ENCODE results near the gene GLIPR2. TPM values are rescaled to one million over a fixed set of nuclear protein-coding genes. Genes with fewer than 3 reads are reported as not detected.
A peak's percentile ranks its signal among the peaks of the same experiment; 100 is the strongest.

Gene GLIPR2
- total RNA-seq, 1 experiment from 2014 or later: 0.28 TPM

DNA sequence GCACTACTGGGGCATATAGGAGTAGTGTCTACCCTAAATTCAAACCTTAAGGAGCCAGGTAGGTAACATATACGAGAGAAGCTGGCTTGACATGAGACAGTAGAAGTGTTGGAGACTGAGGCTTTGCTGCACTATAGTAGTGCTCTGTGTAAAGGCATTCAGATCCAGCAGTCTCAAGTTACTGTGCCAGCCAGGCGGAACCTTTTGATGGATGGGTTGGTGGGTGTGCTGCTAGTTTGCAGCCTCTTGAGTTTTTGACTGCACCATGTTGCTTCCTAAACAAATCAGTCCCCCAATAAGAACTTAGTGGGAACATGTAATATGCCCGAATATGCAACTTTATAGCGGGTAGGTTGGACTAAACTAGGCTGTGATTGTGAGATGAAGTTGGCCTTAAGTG lies 55.7 kb downstream of the GLIPR2 start:
- no peak for DNase-seq (ENCODE audit: low spot score)

DNA sequence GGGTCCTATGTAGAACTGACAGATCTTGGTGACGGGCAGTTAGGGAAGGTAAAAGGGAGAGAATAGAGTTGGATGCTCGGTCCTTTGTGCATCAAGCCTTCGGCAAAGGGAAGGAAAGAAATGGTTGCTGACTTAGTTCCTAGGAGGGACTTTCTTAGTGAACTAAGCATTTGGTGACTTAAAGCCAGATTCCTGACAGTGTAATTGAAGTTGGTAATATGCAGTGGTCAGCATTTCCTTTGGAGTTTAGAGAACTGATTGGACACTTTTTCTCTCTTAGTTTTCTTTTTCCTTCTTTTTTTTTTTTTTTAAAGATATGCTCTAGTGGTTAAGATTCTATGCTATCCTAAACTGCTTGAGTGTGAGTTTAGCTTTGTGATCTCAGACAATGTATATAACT lies 56.5 kb downstream of the GLIPR2 start:
- no peak for DNase-seq (ENCODE audit: low spot score)

DNA sequence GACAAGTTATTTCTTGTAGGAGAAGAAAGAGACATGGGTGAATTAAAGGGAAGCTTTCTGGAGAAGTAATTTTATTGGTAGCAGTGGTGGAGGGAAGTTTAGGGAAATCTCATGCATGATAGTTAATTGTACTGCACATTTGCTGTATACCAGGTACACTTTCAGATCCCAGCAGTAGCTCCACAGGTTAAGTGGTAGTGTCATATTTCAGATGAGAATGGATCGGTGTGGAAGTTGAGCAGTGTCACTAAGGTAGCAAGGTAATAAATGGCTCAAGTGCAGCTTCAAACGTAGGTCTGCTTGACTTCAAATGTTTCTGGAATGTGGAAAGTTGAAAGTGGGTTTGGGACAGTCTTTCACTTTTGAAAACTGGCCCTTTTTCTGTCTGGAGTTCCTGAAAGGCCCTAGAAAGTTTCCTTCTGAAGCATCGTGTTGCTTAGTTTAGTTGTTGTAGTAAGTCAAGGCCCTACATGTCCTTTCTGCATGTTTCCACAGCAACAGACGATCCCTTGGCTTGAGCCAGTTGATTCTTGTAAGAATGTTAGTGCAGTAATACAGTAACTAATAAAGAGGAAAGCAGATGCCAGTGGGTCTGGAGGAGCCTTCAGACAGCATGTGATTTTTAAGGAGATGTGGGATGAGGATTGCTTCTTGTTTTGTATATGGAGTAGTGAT lies 57.9 kb downstream of the GLIPR2 start:
- no peak for DNase-seq (ENCODE audit: low spot score)

DNA sequence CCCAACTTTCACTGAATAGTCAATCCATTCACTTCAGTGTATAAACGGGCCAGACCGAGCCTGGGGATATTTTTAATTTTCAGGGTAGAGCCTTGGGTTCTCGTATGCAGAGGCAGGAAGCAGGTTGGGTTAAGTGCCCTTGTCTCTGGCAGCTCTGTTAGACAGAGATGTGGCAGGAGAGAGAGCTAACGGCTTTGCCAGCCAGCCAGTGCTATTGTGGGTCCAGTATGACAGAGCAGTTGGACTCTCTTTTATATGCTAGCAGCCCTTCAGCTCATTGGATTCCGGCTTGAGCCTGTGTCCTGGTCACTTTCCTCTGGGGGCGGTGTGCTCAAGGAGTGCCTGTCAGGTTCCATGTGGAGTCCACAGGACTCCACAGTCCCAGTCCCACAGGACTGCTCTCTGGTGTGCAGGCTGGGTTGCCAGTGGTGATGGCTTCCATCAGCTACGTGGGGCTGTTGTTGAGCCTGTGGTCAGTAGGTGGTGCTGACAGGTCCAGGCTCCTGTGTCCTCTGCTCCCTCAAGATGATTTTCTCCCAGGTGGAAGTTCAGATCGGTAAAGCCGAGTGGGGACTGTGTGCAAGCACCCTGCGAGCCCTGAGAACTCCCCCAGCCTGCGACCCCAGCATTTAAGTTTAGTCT lies 68.5 kb downstream of the GLIPR2 start:
- peak; percentile 30 for DNase-seq (ENCODE audit: low spot score)

DNA sequence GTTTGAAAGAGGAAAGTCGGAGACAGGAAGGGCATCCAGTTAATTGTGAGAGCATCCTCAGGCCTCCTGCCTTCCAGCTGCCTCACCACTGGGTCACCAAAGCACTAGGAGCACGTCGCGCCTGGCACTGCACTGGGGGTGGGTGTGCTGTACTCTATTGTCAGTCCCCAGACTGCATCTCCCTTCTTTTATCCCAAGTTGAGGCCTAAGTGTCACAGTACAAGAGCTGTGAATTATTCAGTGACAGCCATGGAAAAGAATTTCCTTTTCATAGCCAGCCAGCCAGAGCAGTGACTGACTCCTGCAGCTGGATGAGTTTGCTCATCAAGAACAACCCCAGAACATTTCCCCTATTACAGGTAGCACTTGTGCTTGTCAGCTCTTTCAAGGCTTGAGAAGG lies 70.5 kb downstream of the GLIPR2 start:
- no peak for DNase-seq (ENCODE audit: low spot score)

DNA sequence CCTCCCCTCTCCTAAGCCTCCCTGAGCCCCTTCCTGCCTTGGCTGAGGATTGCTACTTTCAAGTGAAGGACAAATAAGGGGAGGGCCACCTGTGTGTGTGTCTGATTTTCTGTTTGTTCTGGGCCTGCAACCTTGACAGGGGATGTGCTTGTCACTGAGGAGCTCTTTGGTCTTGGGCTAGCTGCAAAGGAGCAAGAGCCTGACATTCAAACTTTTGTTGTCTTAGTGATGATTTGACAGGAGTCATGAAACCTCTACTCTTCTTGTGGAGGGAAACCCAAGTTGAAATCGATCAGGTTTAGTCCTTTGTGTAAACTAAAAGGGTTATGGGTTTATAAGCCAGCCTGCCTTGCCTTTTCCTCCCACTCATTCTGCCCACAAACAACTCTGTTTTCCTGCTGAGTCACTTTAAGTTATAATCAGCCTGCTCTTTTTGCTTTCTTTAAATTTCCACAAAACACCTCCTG lies 71.0 kb downstream of the GLIPR2 start:
- no peak for DNase-seq (ENCODE audit: low spot score)

DNA sequence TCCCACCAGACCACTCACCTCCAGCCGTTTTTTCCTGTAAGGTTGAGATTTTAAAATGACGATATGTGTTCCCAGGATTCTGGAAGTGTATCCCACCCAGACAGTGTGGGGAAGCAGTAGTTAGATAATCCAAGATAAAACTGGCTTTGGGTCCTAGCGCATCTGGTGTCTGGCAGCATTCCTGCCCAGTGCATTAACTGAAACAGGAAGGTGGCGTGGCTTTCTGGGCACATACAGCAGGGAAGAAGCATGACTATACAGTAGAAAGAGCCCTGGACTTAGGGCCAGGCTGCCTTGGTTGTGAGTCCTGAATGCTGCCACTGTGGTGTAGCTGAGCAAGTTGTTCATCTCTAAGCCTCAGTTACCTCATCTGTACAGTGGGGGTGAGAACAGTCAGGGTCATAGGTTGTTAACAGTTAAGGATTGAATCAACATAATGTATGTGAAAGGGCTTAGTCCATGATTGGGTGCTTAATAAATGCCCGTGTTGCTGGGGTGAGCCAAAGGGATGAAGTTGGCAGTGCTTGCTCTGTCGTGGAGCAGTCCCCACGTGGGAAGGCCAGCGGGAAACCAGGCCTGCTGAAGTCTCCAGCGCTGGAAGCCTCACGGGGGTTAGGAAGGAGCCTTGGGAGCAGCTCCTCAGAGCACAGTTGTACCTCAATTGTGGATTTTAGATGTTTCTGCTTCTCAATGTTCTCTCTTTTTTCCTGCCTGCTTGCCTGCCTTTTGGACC lies 72.2 kb downstream of the GLIPR2 start:
- DNase-seq (ENCODE audit: low spot score): no peak

DNA sequence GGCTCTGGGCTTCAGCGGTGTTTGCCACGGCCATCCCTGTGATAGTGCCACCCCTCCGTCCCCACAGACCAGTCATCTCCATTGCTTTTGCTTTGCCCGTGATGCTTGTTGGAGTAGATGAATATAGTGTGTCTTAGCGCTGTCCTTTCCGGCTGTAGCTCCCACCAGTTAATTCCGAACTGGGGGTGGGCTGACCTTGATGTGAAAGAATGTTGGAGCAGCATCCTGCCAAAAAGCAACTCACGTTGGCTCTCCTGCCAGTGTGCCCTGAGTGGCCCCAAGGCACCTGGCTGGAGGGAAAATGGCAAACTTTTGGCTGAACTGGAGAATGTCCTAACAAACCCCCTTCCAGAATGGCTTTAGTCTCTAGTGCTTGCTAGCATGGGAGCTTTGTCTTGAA lies 74.2 kb downstream of the GLIPR2 start:
- no peak for DNase-seq (ENCODE audit: low spot score)

DNA sequence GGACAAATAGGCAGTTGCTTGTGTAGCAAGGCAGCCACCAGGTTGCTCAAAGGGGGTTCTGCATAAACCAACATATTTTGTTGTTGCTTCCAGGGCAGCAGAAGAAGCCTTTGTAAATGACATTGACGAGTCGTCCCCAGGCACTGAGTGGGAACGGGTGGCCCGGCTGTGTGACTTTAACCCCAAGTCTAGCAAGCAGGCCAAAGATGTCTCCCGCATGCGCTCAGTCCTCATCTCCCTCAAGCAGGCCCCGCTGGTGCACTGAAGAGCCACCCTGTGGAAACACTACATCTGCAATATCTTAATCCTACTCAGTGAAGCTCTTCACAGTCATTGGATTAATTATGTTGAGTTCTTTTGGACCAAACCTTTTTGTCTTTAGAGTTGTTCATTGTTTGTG lies 75.0 kb downstream of the GLIPR2 start:
- DNase-seq (ENCODE audit: low spot score): no peak

DNA sequence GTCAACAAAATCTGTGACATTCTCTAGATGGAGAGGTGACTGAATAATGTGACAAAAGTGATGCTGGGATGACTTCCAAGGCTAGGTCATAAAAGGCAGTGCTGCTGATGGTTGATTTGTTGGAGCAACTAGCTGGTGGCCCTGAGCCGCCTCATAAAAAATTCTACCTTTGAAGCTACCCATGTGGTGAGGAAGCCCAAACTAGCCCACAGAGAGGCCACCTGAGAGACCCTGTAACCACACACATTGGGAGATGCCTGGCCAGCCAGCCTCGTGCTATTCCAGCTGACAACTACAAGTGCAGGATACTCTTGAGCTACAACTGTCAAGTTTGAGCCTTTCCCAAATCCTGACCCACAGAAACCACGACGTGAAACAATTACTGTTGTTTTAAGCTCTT lies 76.9 kb downstream of the GLIPR2 start:
- DNase-seq (ENCODE audit: low spot score): no peak

Other genes starting within 250 kb of the GLIPR2 start
- gene HRCT1, start 230.5 kb upstream of the GLIPR2 start, total RNA-seq (2014; rRNA removed; shearing (Covaris generic)): 4.1 and 7.7 TPM in 2 replicates
- gene SPAAR, start 227.2 kb upstream of the GLIPR2 start, total RNA-seq (2014; rRNA removed; shearing (Covaris generic)): 0.23 TPM in 1 of 2 replicates, not detected in the other
- not detected in 2 replicates for gene OR2S2, start 178.6 kb upstream of the GLIPR2 start, total RNA-seq (2014; rRNA removed; shearing (Covaris generic))
- gene RECK, start 99.8 kb upstream of the GLIPR2 start, total RNA-seq (2014; rRNA removed; shearing (Covaris generic)): not detected in 2 replicates
- not detected in 2 replicates for gene CCIN, start 32.7 kb downstream of the GLIPR2 start, total RNA-seq (2014; rRNA removed; shearing (Covaris generic))
- 273 and 289 TPM in 2 replicates for gene CLTA, start 54.2 kb downstream of the GLIPR2 start, total RNA-seq (2014; rRNA removed; shearing (Covaris generic))
- 22.1 and 24.5 TPM in 2 replicates for gene GNE, start 121.7 kb downstream of the GLIPR2 start, total RNA-seq (2014; rRNA removed; shearing (Covaris generic))